ENCODE results near the gene MBD2. TPM values are rescaled to one million over a fixed set of nuclear protein-coding genes. Genes with fewer than 3 reads are reported as not detected.

MBD2 gene
- total and polyA plus RNA-seq, 2 donors (not counting 1 experiment from before 2014, with no cell fraction given), result 53.0 to 134 TPM

GRCh38 chr18:54161267-54161666, 63.2 kb downstream of the MBD2 start:
- no peak for ATAC-seq (ENCODE audit: low read depth)

GRCh38 chr18:54159906-54160305, 64.6 kb downstream of the MBD2 start:
- intact Hi-C loops (cut with micrococcal nuclease), result no loop called here
- no peaks in the 10 kb centered on the region for H3K4me1 Mint-ChIP-seq
- Histone ChIP-seq H2AFZ (ENCODE audit: insufficient read depth, low read depth, low read length, poor library complexity, severe bottlenecking) (no peak overlapping the region), H3K36me3 (replicated peaks in 1 of 2; ENCODE audit: control extremely low read depth in 1 of 2, control insufficient read depth in 1 of 2, extremely low read depth in 1 of 2, insufficient read depth in 2 of 2, low read length in 1 of 2) (peaks cover 10 to 93% of the 10 kb centered on the region in 2 experiments), H4K20me1 (ENCODE audit: control insufficient read depth, insufficient read depth, low read length, poor library complexity, severe bottlenecking) (peaks cover 11% of the 10 kb centered on the region), H3K27me3 (replicated peaks in 1 of 4; ENCODE audit: control extremely low read depth in 1 of 4, control insufficient read depth in 3 of 4, insufficient read depth in 4 of 4, low read length in 3 of 4) (no peaks in the 10 kb centered on the region), H3K4me2 (replicated peaks; ENCODE audit: low read depth, low read length, poor library complexity, severe bottlenecking) (no peak overlapping the region), H3K9ac (ENCODE audit: low read length) (no peak overlapping the region), H3K9me3 (ENCODE audit: control extremely low read depth in 1 of 3, control insufficient read depth in 2 of 3, insufficient read depth in 1 of 3, low read length in 2 of 3) (no peaks in the 10 kb centered on the region), H3K27ac (ENCODE audit: low read length in 2 of 2) (no peak overlapping the region), H3K4me3 (ENCODE audit: control extremely low read depth in 1 of 5, extremely low read depth in 1 of 5, insufficient read depth in 1 of 5, low read depth in 2 of 5, low read length in 4 of 5) (no peak overlapping the region), H3K79me2 (ENCODE audit: control insufficient read depth, insufficient read depth, low read length) (peaks cover 4% of the 10 kb centered on the region), H3K4me1 (ENCODE audit: control insufficient read depth in 2 of 2, insufficient read depth in 2 of 2, low read length in 2 of 2) (no peaks in the 10 kb centered on the region)
- H3K27ac Mint-ChIP-seq, result no peak overlapping the region
- WGBS (ENCODE audit: insufficient coverage), result no CpG with 5 or more reads among the region's 1 CpG
- TF ChIP-seq EZH2 (IDR thresholded peaks at IDR 0.05; ENCODE audit: borderline replicate concordance, insufficient read depth, low read depth, low read length, poor library complexity, severe bottlenecking) (no peak), CTCF (IDR thresholded peaks at IDR 0.05) (no peak)
- no peak for DNase-seq
- ATAC-seq (ENCODE audit: low read depth), result no peak
- no peak overlapping the region for H3K4me3 Mint-ChIP-seq
- no peaks in the 10 kb centered on the region for H3K9me3 Mint-ChIP-seq (ENCODE audit: insufficient read depth)
- H3K27me3 Mint-ChIP-seq, result no peaks in the 10 kb centered on the region
- ChIA-PET CTCF (no interaction called here), POLR2A (no interaction called here)

More at GRCh38 chr18:54161267-54161666, 63.2 kb downstream of the MBD2 start:
- Mint-ChIP-seq H3K27me3 (no peaks in the 10 kb centered on the region), H3K27ac (no peak overlapping the region), H3K4me3 (no peak overlapping the region), H3K4me1 (no peaks in the 10 kb centered on the region), H3K9me3 (ENCODE audit: insufficient read depth) (no peaks in the 10 kb centered on the region)
- ChIA-PET POLR2A (no interaction called here), CTCF (no interaction called here)
- Histone ChIP-seq H3K9me3 (ENCODE audit: control extremely low read depth in 1 of 3, control insufficient read depth in 2 of 3, insufficient read depth in 1 of 3, low read length in 2 of 3) (no peaks in the 10 kb centered on the region), H3K36me3 (replicated peaks in 1 of 2; ENCODE audit: control extremely low read depth in 1 of 2, control insufficient read depth in 1 of 2, extremely low read depth in 1 of 2, insufficient read depth in 2 of 2, low read length in 1 of 2) (peaks cover 10 to 92% of the 10 kb centered on the region in 2 experiments), H3K79me2 (ENCODE audit: control insufficient read depth, insufficient read depth, low read length) (peaks cover 4% of the 10 kb centered on the region), H4K20me1 (ENCODE audit: control insufficient read depth, insufficient read depth, low read length, poor library complexity, severe bottlenecking) (peaks cover 6% of the 10 kb centered on the region), H3K27ac (ENCODE audit: low read length in 2 of 2) (no peak overlapping the region), H3K27me3 (replicated peaks in 1 of 4; ENCODE audit: control extremely low read depth in 1 of 4, control insufficient read depth in 3 of 4, insufficient read depth in 4 of 4, low read length in 3 of 4) (no peaks in the 10 kb centered on the region), H2AFZ (ENCODE audit: insufficient read depth, low read depth, low read length, poor library complexity, severe bottlenecking) (no peak overlapping the region), H3K4me3 (ENCODE audit: control extremely low read depth in 1 of 5, extremely low read depth in 1 of 5, insufficient read depth in 1 of 5, low read depth in 2 of 5, low read length in 4 of 5) (no peak overlapping the region), H3K4me2 (replicated peaks; ENCODE audit: low read depth, low read length, poor library complexity, severe bottlenecking) (no peak overlapping the region), H3K4me1 (ENCODE audit: control insufficient read depth in 2 of 2, insufficient read depth in 2 of 2, low read length in 2 of 2) (no peaks in the 10 kb centered on the region), H3K9ac (ENCODE audit: low read length) (no peak overlapping the region)
- intact Hi-C loops (cut with micrococcal nuclease), result no loop called here
- DNase-seq, result no peak
- no peak for TF ChIP-seq EZH2 (IDR thresholded peaks at IDR 0.05; ENCODE audit: borderline replicate concordance, insufficient read depth, low read depth, low read length, poor library complexity, severe bottlenecking)
